Testis (tissue), 3 donors: ENCODE measurements around the gene MBP. TPM values are rescaled to one million over a fixed set of nuclear protein-coding genes. Genes with fewer than 3 reads are reported as not detected.

Experiments used
- DNase-seq: peaks from one replicate; pipeline ENCODE4 v3.0.0-alpha.2; 2019
- H3K27ac ChIP-seq, 2 donors: fragments of 200-600 bp; sonication (generic); one replicate each; pipeline ENCODE4 v1.5.1; 2019
- H3K27me3 ChIP-seq: fragments of 200-600 bp; sonication (generic); one replicate; pipeline ENCODE4 v1.5.1; 2019
- H3K36me3 ChIP-seq: fragments of 200-600 bp; sonication (generic); one replicate; pipeline ENCODE4 v1.5.1; 2017; ENCODE audit warnings: low read depth; ENCODE audit errors: missing control alignments
- H3K4me1 ChIP-seq: fragments of 200-600 bp; sonication (generic); one replicate; pipeline ENCODE4 v1.5.1; 2019
- H3K4me3 ChIP-seq, 2 donors: fragments of 200-600 bp; sonication (generic); one replicate each; pipeline ENCODE4 v1.5.1; 2017 to 2019
- H3K9me3 ChIP-seq: fragments of 200-600 bp; sonication (generic); one replicate; pipeline ENCODE4 v1.5.1; 2017
- CTCF ChIP-seq, 3 experiments: fragments of 450-650 bp in 2 of 3; fragments of 200-600 bp in 1 of 3; sonication (generic) in 1 of 3; IDR thresholded peaks; one replicate each; pipeline ENCODE4 v1.5.1; 2016 to 2019; ENCODE audit warnings: antibody characterized with exemption in 3 of 3, mild to moderate bottlenecking in 2 of 3, moderate library complexity in 1 of 3
- POLR2A ChIP-seq: fragments of 450-650 bp; IDR thresholded peaks from one replicate; pipeline ENCODE4 v1.6.1; 2017; ENCODE audit warnings: antibody characterized with exemption, mild to moderate bottlenecking, moderate library complexity
- WGBS, 2 donors: methylation state at CpG; one replicate each; pipeline ENCODE4 v1.1.5; 2018; 5-methylcytosine and 5-hydroxymethylcytosine counted together
- intact Hi-C: fragments of 100-400 bp; cut with DNase I; formaldehyde crosslinking; loops from one replicate; pipeline ENCODE4 v1.15.1; 2023; ENCODE audit warnings: low total_unique reads
- polyA plus RNA-seq: library from polyadenylated mRNA; stranded (reverse); fragments of 350-450 nt; fragmentation: Illumina TruSeq; extraction: RNeasy Lipid Tissue Mini Kit (QIAGEN cat#74804); gene quantifications from one replicate; pipeline ENCODE4 v1.2.3, GENCODE V29; 2014; ENCODE audit warnings: low read depth, low replicate concordance; ENCODE audit not compliant: insufficient read depth
- total RNA-seq, 2 donors: library from RNA; depleted of rRNA; stranded (reverse); fragments of >200 nt; gene quantifications; one replicate each; pipeline ENCODE4 v1.2.3, GENCODE V29; 2016

The MBP gene
- total and polyA plus RNA-seq, 3 donors from 2014 or later = 15.4 to 20.3 (median 16.7) TPM

GRCh38 chr18:77008576-77009315, 123.8 kb downstream of the MBP start:
- no peaks in the 10 kb centered on the region for H3K9me3 ChIP-seq
- peaks cover 5% of the 10 kb centered on the region for H3K4me1 ChIP-seq
- 93 to 95% methylated on average over 21 to 23 of the region's 23 CpGs for WGBS, 2 donors
- no peak overlapping the region for H3K27ac ChIP-seq
- no peak overlapping the region for H3K4me3 ChIP-seq
- intact Hi-C loops = loop anchor here (10.0 kb wide), 1 partner anchor 46 kb away; no protein-coding TSS in a partner anchor
- no peaks in the 10 kb centered on the region for H3K36me3 ChIP-seq
- no peak for TF ChIP-seq CTCF (IDR thresholded peaks at IDR 0.05)
- no peak for TF ChIP-seq POLR2A
- H3K27me3 ChIP-seq = no peaks in the 10 kb centered on the region
- peak; percentile 8 for DNase-seq

DNA sequence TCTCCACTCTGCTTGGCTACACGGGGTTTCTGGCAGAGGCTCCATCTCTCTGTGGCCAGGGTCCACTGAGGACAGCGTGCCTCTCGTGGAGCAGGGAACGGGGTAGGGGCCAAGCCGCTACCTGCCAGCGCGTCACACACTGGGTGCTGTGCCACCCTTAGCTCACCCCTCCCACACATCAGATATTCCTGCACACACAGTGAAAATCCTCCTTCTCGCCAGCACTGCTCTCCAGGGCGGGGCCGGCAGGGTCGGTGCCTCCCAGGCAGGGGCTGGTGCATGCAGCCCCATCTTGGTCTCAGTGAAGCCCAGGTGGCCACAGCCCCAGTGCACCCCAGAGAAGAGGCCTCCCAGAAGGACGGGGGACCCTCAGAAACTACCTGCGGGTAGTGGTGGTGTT, 124.6 kb downstream of the MBP start:
- DNase-seq = peak; percentile 8
- 84 to 86% methylated on average over 3 to 13 of the region's 13 CpGs for WGBS, 2 donors
- Histone ChIP-seq H3K36me3 (no peaks in the 10 kb centered on the region), H3K9me3 (no peaks in the 10 kb centered on the region), H3K4me3 (no peak overlapping the region), H3K27me3 (no peaks in the 10 kb centered on the region), H3K27ac (no peak overlapping the region), H3K4me1 (peaks cover 5% of the 10 kb centered on the region)
- intact Hi-C loops = loop anchor here (10.0 kb wide), 1 partner anchor 47 kb away; no protein-coding TSS in a partner anchor
- TF ChIP-seq CTCF (IDR thresholded peaks at IDR 0.05) (no peak), POLR2A (no peak)

DNA sequence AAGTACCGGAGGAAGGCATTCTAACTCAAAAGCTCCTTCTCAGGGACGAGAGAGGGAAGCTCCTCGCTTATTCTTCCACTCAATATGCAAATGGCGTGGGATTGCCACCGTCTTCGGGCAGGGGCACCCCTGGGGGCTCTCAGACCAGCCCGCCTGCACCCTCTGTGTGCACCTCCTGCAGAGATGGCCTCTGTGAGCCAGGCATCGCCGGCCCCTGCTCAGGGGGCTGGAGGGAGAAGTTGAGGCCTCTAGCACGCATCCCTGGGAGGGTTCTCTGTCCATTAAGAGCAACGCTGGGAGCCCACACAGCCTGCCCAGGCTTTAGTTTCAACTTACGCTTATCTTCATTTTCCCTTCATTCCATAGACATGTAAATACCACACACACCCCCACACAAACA, 125.3 kb downstream of the MBP start:
- DNase-seq = peak; percentile 6
- no peaks in the 10 kb centered on the region for H3K27me3 ChIP-seq
- 70% methylated on average over 10 to 12 of the region's 12 CpGs for WGBS, 2 donors
- H3K4me3 ChIP-seq = no peak overlapping the region
- H3K36me3 ChIP-seq = no peaks in the 10 kb centered on the region
- no peaks in the 10 kb centered on the region for H3K9me3 ChIP-seq
- H3K4me1 ChIP-seq = peaks cover 5% of the 10 kb centered on the region
- intact Hi-C loops = loop anchor here (10.0 kb wide), 1 partner anchor 48 kb away; no protein-coding TSS in a partner anchor
- TF ChIP-seq POLR2A (no peak), CTCF (IDR thresholded peaks at IDR 0.05) (no peak)
- H3K27ac ChIP-seq = no peak overlapping the region

GRCh38 chr18:77006305-77007175, 126.0 kb downstream of the MBP start:
- Histone ChIP-seq H3K27me3 (no peaks in the 10 kb centered on the region), H3K36me3 (no peaks in the 10 kb centered on the region), H3K9me3 (no peaks in the 10 kb centered on the region), H3K4me3 (no peak overlapping the region), H3K27ac (no peak overlapping the region), H3K4me1 (peaks cover 5% of the 10 kb centered on the region)
- intact Hi-C loops = loop anchor here (10.0 kb wide), 1 partner anchor 48 kb away; no protein-coding TSS in a partner anchor
- TF ChIP-seq CTCF (IDR thresholded peaks at IDR 0.05) = no peak
- no peak for TF ChIP-seq POLR2A
- WGBS, 2 donors = 64 to 77% methylated on average over 19 to 29 of the region's 29 CpGs
- peak; percentile 23 for DNase-seq
